Activated CD4-positive, alpha-beta T cell treated with anti-CD3 and anti-CD28 coated beads for 24 hours (primary cell): ENCODE data around the gene AK3.
"Not testable (repeated sequence)": the region's sequence is repeated elsewhere in the genome, so short reads cannot be mapped to it uniquely, and the experiment has no call there.

Experiments
- DNase-seq, 2 donors: peaks; one replicate each; pipeline ENCODE4 v3.0.0-alpha.2; 2020; ENCODE audit warnings: low read depth in 2 of 2

Gene AK3

DNA sequence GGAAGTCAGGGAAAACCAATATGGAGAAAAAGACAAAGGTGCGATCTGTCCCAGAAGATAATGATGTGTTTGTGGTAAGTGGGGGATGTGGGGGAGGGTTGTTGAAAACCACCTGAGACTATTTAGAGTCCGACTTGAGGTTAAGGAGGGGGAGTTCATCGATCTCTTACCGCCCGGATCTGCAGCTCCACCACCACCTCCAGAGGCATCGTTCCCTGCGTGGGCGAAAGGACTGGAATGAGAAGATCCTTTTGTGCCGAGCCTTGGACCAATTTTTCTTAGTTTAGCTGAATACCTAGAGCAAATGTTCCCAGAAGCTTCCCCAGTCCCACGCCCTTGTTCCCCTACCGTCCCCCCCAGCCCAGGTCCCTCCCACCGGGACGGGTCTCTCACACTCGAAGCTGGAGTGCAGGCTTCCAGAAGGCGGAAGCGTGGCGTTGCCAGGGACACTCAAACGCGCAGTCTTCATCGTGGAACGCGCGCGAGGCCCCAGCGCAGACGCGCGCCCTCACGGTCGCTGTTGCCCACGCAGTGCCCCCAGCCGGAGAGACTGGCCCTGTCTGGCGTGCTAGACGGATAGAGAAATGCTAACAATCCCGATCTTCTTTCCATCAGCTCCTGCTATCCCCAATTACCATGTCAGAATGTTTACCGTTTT lies 74.8 kb downstream of the AK3 start, which contains the start of gene SPATA6L:
SPATA6L (minus strand) TSS at position 439 of the 658 bp plus-strand sequence; CDS start at position 209, 230 bp downstream.
- peak in 1 of 2 donors; percentile 19 for DNase-seq

DNA sequence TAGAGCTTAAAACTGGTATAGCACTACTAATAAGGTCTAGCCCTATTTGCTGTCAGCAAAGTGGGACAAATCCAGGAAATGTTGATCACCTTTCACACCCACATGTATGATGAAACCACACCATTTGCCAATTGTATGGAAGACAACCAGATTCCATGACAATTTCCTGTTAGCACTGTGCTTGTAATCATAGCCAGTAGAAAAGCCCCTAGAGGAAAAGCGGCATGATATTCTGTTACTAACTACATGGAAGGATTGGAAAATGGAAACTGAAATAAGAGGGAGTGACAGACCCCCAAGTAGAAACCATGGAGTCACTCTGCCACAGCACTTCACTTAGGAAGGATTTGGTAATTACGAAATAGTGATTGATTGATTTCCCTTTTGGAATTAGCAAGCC lies 75.6 kb downstream of the AK3 start:
- no peak for DNase-seq

DNA sequence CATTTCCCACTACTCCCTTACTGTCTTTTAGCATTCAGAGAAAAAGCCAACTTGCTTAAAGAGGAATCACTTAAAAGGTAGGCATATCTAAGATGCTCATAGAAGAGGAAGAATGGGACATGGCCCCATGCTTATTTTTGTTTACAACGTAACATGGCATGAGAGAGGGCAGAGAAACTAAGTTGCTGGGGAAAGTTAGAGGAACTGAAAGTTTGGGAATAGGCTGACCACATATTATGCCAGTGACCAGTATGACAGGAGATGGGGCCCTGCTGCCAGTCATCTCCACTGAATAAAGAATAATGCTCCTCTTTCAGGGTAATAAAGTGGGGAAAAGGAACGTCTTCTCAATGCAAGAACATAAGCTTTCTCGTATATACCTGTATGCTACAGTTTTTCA lies 77.0 kb downstream of the AK3 start:
- no peak for DNase-seq

DNA sequence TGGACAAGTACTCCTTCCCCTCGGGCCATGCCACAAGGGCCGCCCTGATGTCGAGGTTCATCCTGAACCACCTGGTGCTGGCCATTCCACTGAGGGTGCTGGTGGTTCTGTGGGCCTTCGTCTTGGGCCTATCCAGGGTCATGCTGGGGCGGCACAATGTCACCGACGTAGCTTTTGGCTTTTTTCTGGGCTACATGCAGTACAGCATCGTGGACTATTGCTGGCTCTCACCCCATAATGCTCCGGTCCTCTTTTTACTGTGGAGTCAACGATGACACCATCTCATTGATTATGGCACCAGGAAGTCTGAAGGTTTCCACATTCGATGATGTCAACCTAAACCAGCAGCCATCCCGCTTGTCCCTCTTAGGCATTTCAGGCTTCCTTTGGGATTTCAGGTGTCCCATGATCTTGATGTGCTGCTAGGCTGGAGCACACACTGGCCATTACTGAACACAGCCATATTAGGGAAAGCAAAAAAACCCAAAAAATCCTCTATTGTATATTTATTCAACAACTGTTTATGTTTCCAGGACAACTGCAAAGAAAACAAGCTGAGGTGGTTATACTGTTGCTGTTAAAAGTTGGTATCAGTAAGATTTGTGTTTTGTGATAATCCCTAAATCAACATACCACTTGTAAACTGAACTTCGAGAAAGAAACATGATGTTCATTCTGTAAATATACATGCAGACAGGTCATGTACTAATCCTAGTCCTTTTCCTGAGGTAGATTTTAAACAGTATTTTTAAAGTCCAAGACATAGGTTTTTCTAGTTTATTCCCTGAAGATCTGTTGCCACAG lies 77.8 kb downstream of the AK3 start:
- DNase-seq, result no peak

DNA sequence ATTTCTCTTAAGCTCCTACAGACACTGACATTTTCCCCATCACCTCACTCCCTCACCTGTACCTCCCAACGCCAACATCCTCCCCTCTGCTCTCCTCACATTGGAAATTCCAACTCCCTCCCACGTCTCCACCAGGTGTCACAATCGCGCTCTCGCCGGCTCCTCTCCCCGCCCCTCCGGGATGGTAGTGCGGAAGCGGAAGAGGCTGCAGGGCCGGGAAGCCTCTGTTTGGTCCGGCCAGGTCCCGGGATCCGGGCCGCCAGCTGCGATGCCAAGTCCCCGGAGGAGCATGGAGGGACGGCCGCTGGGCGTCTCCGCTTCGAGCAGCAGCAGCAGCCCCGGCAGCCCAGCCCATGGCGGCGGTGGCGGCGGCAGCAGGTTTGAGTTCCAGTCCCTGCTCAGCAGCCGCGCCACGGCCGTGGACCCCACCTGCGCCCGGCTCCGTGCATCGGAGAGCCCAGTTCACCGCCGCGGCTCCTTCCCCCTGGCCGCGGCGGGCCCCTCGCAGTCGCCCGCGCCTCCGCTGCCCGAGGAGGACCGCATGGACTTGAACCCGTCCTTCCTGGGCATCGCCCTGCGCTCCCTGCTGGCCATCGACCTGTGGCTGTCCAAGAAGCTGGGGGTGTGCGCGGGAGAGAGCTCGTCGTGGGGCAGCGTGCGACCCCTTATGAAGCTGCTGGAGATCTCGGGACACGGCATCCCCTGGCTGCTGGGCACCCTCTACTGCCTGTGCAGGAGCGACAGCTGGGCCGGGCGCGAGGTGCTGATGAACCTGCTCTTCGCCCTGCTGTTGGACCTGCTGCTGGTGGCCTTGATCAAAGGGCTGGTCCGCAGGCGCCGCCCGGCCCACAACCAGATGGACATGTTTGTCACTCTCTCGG lies 78.7 kb downstream of the AK3 start, which contains the start of gene PLPP6:
PLPP6 (plus strand) TSS at position 187 of the 881 bp plus-strand sequence; CDS start at position 269, 82 bp downstream.
- peak; percentile 45 to 57 for DNase-seq

DNA sequence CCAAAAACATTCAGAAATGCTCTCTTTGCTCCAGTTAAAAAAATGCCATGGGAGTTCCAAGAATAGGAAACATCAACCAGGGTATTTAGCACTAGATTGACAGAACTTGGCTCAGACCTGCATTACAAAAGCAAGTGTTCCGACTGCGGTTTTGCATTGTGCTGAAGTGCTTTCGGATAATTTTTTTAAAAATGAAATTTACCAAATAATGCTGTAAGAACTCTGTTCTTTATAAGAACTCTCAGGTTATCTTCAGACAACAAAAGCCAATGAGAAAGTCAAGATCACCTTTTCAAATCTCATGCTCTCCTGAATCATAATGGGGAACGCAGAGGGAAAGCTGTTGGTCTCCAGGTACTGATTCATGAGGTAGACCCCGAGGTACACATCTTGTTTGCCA lies 79.4 kb downstream of the AK3 start:
- DNase-seq, result no peak

DNA sequence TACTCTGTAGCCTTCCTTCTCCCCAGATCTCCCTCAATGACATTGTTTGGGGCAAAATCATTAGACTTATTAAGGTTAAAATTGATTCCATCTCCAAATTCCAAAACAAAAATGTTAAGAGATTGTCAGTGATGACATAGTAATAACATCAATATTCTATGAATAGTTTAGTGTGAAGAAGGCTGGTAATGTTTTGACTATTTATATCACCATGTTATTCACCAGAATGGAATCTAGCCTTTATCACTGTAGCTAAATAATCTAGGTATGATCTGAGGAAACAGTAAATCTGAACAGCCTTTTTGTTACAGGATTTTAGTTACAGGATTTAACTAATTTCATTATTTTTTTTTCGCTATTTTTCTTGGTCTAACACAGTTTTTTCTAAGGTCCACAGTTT lies 79.8 kb downstream of the AK3 start:
- DNase-seq, result no peak

DNA sequence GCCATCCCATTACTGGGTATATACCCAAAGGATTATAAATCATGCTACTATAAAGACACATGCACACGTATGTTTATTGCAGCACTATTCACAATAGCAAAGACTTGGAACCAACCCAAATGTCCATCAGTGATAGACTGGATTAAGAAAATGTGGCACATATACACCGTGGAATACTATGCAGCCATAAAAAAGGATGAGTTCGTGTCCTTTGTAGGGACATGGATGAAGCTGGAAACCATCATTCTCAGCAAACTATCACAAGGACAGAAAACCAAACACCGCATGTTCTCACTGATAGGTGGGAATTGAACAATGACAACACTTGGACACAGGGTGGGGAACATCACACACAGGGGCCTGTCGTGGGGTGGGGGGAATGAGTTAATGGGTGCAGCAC lies 80.3 kb downstream of the AK3 start:
- not testable (repeated sequence) for DNase-seq
